ENCODE results near the gene FADS3. TPM values are rescaled to one million over a fixed set of nuclear protein-coding genes. Genes with fewer than 3 reads are reported as not detected.

FADS3 gene
- total RNA-seq, 1 experiment from 2014 or later: 67.9 TPM

DNA sequence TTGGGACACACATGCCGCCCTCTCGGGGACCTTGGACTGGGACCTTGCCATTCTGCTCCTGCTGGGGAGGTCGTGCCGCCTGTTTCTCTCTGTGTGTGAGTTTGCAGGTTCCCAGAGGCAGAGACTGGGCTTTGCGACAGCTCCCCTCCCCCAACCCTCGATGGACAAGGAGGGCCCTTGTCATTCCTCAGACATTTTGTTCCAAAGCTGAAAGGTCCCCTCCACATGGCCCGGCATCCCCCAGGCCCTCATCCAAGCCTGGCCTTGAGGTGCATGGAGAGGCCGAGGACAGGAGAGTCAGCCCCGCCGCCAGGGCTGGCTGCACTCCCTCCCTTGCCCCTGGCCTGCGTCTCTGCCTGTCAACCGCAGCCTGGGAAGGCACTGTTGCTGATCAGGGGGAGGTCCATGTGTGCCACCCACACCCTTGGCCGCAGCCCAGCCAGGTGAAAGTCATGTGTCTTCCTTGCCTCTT lies 37.6 kb downstream of the FADS3 start:
- Histone ChIP-seq H3K9me3 (ENCODE audit: low read length) (no peaks in the 10 kb centered on the region), H3K9ac (ENCODE audit: low read length) (no peak overlapping the region), H3K79me2 (ENCODE audit: low read length) (no peaks in the 10 kb centered on the region), H3F3A (ENCODE audit: low read length, unreplicated experiment) (no peaks in the 10 kb centered on the region), H4K20me1 (ENCODE audit: low read length) (no peaks in the 10 kb centered on the region), H3K4me1 (ENCODE audit: insufficient read depth, low read length) (no peaks in the 10 kb centered on the region), H3K27ac (ENCODE audit: low read length) (no peak overlapping the region), H3K36me3 (ENCODE audit: low read depth, low read length) (peaks cover 9% of the 10 kb centered on the region; the same call in 1 of the 2 replicates), H3K4me2 (ENCODE audit: low read length) (no peak overlapping the region), H3K9me2 (replicated peaks; ENCODE audit: low read length) (no peaks in the 10 kb centered on the region), H3K27me3 (ENCODE audit: low read length) (no peaks in the 10 kb centered on the region), H3K4me3 (ENCODE audit: low read length) (no peak overlapping the region), H2AFZ (ENCODE audit: low read length) (no peak overlapping the region)
- BruUV-seq (replicated peaks): no TSS peak
- POLR2A ChIA-PET (ENCODE audit: unreplicated experiment): no interaction called here
- ATAC-seq (no peak), DNase-seq (no peak)
- TF ChIP-seq, protein P1, sequence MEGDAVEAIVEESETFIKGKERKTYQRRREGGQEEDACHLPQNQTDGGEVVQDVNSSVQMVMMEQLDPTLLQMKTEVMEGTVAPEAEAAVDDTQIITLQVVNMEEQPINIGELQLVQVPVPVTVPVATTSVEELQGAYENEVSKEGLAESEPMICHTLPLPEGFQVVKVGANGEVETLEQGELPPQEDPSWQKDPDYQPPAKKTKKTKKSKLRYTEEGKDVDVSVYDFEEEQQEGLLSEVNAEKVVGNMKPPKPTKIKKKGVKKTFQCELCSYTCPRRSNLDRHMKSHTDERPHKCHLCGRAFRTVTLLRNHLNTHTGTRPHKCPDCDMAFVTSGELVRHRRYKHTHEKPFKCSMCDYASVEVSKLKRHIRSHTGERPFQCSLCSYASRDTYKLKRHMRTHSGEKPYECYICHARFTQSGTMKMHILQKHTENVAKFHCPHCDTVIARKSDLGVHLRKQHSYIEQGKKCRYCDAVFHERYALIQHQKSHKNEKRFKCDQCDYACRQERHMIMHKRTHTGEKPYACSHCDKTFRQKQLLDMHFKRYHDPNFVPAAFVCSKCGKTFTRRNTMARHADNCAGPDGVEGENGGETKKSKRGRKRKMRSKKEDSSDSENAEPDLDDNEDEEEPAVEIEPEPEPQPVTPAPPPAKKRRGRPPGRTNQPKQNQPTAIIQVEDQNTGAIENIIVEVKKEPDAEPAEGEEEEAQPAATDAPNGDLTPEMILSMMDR (conservative IDR thresholded peaks at IDR 0.05; ENCODE audit: low read depth, low read length): no peak
- TF ChIP-seq EZH2 (IDR thresholded peaks at IDR 0.05; ENCODE audit: low read length, unreplicated experiment): no peak
- no peak for TF ChIP-seq EZH2phosphoT487 (IDR thresholded peaks at IDR 0.05; ENCODE audit: borderline replicate concordance, low read length)
- CTCF ChIA-PET: no interaction called here
- intact Hi-C loops (cut with micrococcal nuclease): no loop called here

DNA sequence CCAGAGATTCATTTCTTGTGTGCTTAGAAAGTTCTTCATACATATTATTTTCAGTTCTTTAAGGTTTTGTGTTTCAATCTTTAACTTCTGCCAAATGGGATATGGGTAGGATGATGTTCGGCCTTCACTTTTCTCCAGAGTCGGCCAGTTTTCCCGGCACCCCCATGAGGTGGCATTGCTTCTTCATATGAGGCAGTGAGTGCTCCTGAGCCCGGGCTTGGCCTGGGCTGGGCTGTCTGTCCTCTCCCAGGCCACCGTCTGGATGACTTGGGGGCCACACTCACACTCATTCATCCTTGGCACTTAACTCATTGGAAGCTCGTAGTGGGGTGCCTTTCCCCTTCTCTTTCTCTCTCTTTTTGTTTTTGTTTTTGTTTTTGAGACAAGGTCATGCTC lies 39.4 kb downstream of the FADS3 start:
- intact Hi-C loops (cut with micrococcal nuclease): no loop called here
- BruUV-seq (replicated peaks): no TSS peak
- Histone ChIP-seq H3K4me3 (ENCODE audit: low read length) (no peak overlapping the region), H3K4me2 (ENCODE audit: low read length) (no peak overlapping the region), H3F3A (ENCODE audit: low read length, unreplicated experiment) (no peaks in the 10 kb centered on the region), H2AFZ (ENCODE audit: low read length) (no peak overlapping the region), H3K9ac (ENCODE audit: low read length) (no peak overlapping the region), H3K79me2 (ENCODE audit: low read length) (no peaks in the 10 kb centered on the region), H3K9me2 (replicated peaks; ENCODE audit: low read length) (no peaks in the 10 kb centered on the region), H3K36me3 (ENCODE audit: low read depth, low read length) (peaks cover 22% of the 10 kb centered on the region), H3K27me3 (ENCODE audit: low read length) (no peaks in the 10 kb centered on the region), H3K4me1 (ENCODE audit: insufficient read depth, low read length) (no peaks in the 10 kb centered on the region), H4K20me1 (ENCODE audit: low read length) (no peaks in the 10 kb centered on the region), H3K9me3 (ENCODE audit: low read length) (no peaks in the 10 kb centered on the region), H3K27ac (ENCODE audit: low read length) (no peak overlapping the region)
- ChIA-PET CTCF (no interaction called here), POLR2A (ENCODE audit: unreplicated experiment) (no interaction called here)
- DNase-seq (no peak), ATAC-seq (no peak)
- TF ChIP-seq, protein P1 (conservative IDR thresholded peaks at IDR 0.05; ENCODE audit: low read depth, low read length): no peak
- TF ChIP-seq EZH2phosphoT487 (IDR thresholded peaks at IDR 0.05; ENCODE audit: borderline replicate concordance, low read length) (no peak), EZH2 (IDR thresholded peaks at IDR 0.05; ENCODE audit: low read length, unreplicated experiment) (no peak)

DNA sequence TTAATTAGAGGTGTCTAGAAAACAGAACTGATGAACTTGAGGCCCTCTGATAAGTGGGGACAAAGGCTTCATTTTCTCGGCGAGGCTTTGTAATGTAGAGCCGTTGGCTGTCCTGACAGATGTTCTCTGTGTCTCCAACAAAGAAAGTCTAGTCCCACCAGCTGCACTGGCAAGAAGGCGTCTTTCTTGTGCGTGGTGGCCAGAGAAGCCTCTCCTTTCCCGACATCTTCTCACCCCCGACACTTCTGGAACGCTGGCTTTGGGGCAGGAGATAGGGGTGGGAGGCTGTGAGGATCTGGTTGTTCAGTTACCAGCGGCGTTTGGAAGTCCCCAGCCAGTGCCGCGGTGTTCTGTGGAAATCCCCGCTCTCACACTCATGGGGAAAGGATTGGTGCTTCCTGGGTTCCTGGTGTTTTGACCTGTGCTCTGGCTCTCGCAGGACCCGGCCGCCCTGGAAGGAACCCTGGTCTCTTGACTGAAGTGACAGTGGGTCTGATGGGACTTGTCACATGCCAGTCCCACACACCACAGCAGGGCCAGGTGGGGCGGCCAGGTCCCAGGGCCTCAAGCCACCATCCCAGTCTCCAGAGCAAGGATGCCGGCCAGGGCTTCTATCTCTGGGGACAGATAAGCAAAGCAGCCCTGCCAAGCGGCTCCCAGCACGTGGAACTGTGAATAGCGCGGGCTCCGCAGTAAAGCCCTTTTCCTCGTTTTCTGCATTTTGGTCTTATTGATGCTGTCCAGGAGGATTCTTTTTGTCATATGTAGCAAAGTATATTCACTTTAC lies 40.0 kb downstream of the FADS3 start:
- H3K4me2 ChIP-seq (ENCODE audit: low read length): no peak overlapping the region
- no peaks in the 10 kb centered on the region for H4K20me1 ChIP-seq (ENCODE audit: low read length)
- ChIA-PET CTCF (no interaction called here), POLR2A (ENCODE audit: unreplicated experiment) (no interaction called here)
- no TSS peak for BruUV-seq (replicated peaks)
- DNase-seq (no peak), ATAC-seq (no peak)
- H3K9ac ChIP-seq (ENCODE audit: low read length): no peak overlapping the region
- no peak overlapping the region for H2AFZ ChIP-seq (ENCODE audit: low read length)
- H3K36me3 ChIP-seq (ENCODE audit: low read depth, low read length): peaks cover 22% of the 10 kb centered on the region
- H3K27me3 ChIP-seq (ENCODE audit: low read length): no peaks in the 10 kb centered on the region
- H3K9me3 ChIP-seq (ENCODE audit: low read length): no peaks in the 10 kb centered on the region
- TF ChIP-seq, protein P1 (conservative IDR thresholded peaks at IDR 0.05; ENCODE audit: low read depth, low read length): no peak
- TF ChIP-seq EZH2 (IDR thresholded peaks at IDR 0.05; ENCODE audit: low read length, unreplicated experiment): no peak
- no peak overlapping the region for H3K4me3 ChIP-seq (ENCODE audit: low read length)
- H3K27ac ChIP-seq (ENCODE audit: low read length): no peak overlapping the region
- intact Hi-C loops (cut with micrococcal nuclease): no loop called here
- no peaks in the 10 kb centered on the region for H3K79me2 ChIP-seq (ENCODE audit: low read length)
- no peaks in the 10 kb centered on the region for H3K4me1 ChIP-seq (ENCODE audit: insufficient read depth, low read length)
- no peaks in the 10 kb centered on the region for H3K9me2 ChIP-seq (replicated peaks; ENCODE audit: low read length)
- no peaks in the 10 kb centered on the region for H3F3A ChIP-seq (ENCODE audit: low read length, unreplicated experiment)
